Measurements from ENCODE around the gene NPIPA3.
A peak's percentile ranks its signal among the peaks of the same experiment; 100 is the strongest.
"Not testable (repeated sequence)": the region's sequence is repeated elsewhere in the genome, so short reads cannot be mapped to it uniquely, and the experiment has no call there.

The NPIPA3 gene

DNA sequence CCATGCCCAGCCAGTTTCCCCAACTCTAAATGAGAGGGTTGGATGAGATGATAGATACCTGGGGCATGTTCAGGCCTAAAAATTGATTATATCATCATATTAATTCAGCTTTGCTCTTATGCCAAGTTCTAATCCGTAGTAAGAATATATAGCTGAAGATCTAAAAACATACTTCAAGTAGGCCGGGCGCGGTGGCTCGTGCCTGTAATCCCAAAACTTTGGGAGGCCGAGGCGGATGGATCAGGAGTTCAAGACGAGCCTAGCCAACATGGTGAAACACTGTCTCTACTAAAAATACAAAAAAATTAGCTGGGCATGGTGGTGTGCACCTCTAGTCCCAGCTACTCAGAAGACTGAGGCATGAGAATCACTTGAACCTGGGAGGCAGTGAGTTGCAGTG is 21.1 kb upstream of the NPIPA3 start:
- TF ChIP-seq POLR2AphosphoS5 (IDR thresholded peaks at IDR 0.05; ENCODE audit: low read depth, low read length) (no peak), POLR2A (IDR thresholded peaks at IDR 0.05; ENCODE audit: low read depth, low read length) (no peak), TAF1 (IDR thresholded peaks at IDR 0.05; ENCODE audit: borderline replicate concordance, low read depth, low read length) (no peak)
- FAIRE-seq (no peak), DNase-seq (ENCODE audit: insufficient read length) (no peak)

DNA sequence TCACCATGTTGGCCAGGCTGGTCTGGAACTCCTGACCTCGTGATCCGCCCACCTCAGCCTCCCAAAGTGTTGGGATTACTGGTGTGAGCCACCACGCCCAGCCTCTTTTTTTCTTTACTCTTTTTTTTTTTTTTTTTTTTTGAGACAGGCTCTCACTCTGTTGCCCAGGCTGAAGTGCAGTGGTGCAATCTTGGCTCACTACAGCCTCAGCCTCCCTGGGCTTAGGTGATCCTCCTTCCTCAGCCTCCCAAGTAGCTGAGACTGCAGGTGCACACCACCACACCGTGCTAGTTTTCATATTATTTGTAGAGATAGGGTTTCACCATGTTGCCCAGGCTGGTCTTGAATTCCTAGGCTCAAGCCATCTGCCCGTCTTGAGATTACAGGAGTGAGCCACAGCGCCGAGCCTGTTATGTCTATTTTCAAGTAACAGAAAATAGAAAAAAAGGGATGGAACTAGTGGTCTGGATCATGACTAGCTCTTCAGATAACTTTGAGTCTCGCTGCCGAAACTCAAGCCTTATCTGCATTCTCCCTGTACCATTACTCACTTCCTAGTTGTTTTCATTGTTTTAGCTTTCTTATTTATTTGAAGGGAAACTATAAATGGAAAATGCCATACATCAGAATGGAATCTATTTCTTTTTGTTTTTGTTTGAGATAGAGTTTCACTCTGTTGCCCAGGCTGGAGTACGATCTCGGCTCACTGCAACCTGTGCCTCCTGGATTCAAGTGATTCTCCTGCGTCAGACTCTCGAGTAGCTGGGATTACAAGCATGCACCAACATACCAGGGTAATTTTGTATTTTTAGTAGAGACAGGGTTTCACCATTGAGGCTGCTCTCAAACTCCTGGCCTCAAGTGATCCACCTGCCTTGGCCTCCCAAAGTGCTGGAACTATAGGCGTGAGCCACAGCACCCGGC is 17.1 kb upstream of the NPIPA3 start:
- not testable (repeated sequence) for FAIRE-seq

DNA sequence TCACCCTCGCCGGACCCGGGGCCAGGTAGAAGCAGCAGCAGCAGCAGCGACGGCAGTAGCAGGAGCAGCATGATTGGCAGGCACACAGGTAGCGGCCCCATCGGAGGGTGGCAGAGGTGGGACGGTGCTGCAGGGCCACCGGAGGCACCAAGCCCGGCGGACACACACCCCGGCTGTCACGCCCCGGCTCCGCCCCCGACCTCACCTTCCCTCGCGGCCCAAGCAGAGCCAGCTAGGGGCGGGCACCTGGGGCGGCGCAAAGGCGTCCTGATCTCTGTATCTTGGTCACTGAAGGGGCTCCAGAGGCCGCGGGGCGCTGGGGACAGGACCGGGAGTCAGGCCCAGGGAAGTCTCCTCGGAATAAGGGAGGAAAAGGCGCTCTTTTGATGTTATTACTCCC is 9.1 kb upstream of the NPIPA3 start, which contains the start of gene PLA2G10:
Gene PLA2G10, minus strand, starts transcription at position 180 of the 400 bp plus-strand sequence. Its CDS starts 79 bp downstream, at position 101.
- not testable (repeated sequence) for DNase-seq (ENCODE audit: insufficient read length); FAIRE-seq

More for the DNA sequence above, 17.1 kb upstream of the NPIPA3 start:
- not testable (repeated sequence) for DNase-seq (ENCODE audit: insufficient read length)

DNA sequence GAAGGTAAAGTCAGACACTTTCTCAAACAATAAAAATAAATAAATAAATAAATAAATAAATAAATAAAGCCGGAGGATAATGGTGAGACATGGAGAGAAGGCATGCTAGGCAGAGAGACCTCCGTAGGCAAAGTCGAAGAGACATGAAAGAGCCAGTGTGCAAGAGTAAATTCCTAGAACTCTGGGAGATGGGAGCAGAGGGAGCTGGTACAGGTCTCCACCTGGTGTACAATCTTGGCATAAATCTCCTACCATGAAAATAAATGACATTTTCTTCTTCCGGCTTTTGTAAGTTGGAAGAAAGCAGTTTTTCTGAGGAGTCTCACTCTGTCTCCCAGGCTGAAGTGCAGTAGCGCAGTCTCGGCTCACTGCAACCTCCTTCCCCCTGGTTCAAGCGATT is 1.4 kb upstream of the NPIPA3 start:
- DNase-seq (ENCODE audit: insufficient read length); FAIRE-seq: not testable (repeated sequence)

DNA sequence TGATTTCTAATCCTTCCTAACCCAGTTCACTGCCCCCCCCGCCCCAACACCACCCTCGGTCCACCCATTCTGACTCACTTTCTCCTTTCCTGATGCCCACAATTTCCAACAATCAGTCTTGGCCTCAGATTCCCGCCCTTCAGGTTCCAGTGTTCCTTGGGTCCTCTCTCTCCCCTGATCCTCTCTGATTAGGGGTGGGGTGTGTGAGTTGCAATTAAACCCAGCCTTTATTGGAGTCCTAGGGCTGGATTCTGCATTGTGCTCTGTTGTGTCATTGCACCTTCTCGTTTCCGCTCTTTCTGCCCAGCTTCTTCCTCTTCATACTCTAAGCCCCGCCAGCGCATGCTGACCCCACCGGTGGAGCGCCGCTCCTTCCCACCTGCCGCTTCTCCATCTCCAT is 539 bp upstream of the NPIPA3 start:
- not testable (repeated sequence) for FAIRE-seq; DNase-seq (ENCODE audit: insufficient read length)

DNA sequence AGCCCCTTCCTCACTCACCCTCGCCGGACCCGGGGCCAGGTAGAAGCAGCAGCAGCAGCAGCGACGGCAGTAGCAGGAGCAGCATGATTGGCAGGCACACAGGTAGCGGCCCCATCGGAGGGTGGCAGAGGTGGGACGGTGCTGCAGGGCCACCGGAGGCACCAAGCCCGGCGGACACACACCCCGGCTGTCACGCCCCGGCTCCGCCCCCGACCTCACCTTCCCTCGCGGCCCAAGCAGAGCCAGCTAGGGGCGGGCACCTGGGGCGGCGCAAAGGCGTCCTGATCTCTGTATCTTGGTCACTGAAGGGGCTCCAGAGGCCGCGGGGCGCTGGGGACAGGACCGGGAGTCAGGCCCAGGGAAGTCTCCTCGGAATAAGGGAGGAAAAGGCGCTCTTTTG is 30.0 kb downstream of the NPIPA3 start:
- FAIRE-seq; DNase-seq (ENCODE audit: insufficient read length): not testable (repeated sequence)

DNA sequence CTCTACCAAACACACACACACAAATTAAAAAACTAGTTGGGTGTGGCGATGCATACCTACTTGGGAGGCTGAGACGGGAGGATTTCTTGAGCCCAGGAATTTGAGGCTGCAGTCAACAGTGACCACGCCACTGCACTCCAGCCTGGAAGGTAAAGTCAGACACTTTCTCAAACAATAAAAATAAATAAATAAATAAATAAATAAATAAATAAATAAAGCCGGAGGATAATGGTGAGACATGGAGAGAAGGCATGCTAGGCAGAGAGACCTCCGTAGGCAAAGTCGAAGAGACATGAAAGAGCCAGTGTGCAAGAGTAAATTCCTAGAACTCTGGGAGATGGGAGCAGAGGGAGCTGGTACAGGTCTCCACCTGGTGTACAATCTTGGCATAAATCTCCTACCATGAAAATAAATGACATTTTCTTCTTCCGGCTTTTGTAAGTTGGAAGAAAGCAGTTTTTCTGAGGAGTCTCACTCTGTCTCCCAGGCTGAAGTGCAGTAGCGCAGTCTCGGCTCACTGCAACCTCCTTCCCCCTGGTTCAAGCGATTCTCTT is 37.7 kb downstream of the NPIPA3 start:
- FAIRE-seq: peak; percentile 42
- DNase-seq (ENCODE audit: insufficient read length): not testable (repeated sequence)

DNA sequence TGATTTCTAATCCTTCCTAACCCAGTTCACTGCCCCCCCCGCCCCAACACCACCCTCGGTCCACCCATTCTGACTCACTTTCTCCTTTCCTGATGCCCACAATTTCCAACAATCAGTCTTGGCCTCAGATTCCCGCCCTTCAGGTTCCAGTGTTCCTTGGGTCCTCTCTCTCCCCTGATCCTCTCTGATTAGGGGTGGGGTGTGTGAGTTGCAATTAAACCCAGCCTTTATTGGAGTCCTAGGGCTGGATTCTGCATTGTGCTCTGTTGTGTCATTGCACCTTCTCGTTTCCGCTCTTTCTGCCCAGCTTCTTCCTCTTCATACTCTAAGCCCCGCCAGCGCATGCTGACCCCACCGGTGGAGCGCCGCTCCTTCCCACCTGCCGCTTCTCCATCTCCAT is 38.6 kb downstream of the NPIPA3 start:
- not testable (repeated sequence) for FAIRE-seq; DNase-seq (ENCODE audit: insufficient read length)

DNA sequence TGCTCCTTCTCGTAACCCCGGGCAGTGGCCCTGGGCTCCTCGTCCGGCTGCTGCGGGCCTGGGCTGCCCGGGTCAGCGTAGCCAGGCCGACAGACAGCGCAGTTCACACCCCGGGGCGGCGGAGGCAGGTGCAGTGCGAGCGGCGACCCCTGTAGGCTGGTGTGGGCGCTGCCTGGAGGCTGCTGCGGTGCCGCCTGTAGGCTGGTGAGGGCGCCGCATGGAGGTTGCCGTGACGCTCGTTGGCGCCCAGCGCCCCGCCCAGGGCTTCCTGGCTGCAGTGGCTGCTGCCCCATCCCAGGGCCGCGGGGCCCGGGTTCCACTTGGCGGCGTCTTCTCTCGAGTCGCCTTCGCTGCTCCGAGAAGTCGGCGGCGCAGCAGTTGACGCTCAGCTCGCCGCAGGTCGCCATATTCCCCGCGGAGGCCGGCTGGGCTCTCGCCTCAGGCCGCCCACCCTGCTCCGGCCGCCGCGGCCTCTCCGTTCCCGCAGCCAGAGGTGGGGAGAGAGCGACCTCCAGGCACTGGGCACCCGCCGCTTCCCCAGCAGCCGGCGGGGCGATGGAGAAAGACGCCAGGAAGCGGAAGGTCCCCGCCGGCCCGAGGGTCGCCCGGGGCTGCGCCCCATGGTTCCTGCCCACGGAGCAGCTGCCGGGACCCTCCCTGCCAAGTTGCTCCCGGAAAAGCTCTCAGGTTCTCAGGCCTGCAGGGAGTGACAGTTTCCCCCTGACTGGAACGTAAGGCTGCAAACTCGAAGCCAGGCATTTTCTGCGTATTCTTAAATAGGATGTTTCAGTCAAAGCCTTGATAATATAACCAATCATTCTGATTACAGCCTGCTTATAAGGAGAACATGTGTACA is 39.3 kb downstream of the NPIPA3 start, which contains the start of gene NPIPA2:
Gene NPIPA2, plus strand, starts transcription at position 261 of the 856 bp plus-strand sequence. CDS start 5,533 bp downstream, outside the sequence.
- peak; percentile 94 for FAIRE-seq

DNA sequence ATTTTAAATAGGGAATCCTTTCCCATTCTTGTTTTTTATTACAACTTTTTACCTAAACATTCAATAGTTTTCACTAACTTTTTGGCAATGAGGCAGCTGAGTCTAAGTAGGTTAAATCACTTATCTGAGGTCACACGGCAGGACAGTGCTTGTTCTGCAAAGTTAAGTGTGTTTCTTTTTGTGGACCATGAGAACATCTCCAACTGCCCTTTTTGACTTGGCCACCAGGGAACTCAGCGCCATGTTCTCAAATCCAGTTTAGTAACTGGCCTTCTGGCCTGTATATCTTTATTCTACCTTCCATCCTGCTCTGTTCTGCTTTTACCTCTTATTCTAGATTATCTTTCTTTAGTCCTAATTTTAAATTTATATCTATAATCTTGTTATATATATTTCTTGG is 70.4 kb downstream of the NPIPA3 start:
- FAIRE-seq; DNase-seq (ENCODE audit: insufficient read length): not testable (repeated sequence)

More for the DNA sequence above, 39.3 kb downstream of the NPIPA3 start, which contains the start of gene NPIPA2:
- not testable (repeated sequence) for DNase-seq (ENCODE audit: insufficient read length)

DNA sequence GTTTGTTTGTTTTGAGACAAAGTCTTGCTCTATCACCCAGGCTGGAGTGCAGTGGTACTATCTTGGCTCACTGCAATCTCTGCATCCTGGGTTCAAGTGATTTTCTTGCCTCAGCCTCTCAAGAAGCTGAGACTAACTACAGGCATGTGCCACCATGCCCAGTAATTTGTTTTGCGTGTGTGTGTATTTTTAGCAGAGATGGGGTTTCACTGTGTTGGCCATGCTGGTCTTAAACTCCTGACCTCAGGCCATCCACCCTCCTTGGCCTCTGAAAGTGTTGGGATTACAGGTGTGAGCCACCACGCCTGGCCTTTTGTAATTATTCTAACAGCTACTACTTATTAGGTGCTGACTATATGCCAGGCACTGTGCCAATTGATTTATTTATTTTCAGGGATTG is 72.4 kb downstream of the NPIPA3 start:
- not testable (repeated sequence) for FAIRE-seq; DNase-seq (ENCODE audit: insufficient read length)
